HG03439 (cell line): ENCODE results near the gene RGPD3.
"Not testable (repeated sequence)": the region's sequence is repeated elsewhere in the genome, so short reads cannot be mapped to it uniquely, and the experiment has no call there.

Source experiments
- ATAC-seq: cut with Tn5 transposase; IDR thresholded peaks from one replicate; pipeline ENCODE4 v1.9.1; 2021; ENCODE audit warnings: mild to moderate bottlenecking, moderate library complexity; ENCODE audit not compliant: unreplicated experiment

RGPD3 gene

GRCh38 chr2:106468107-106468506 is at the start of gene RGPD3:
Gene RGPD3, minus strand, starts transcription at chr2:106468413. Its CDS starts 125 bp downstream, at chr2:106468288.
- not testable (repeated sequence) for ATAC-seq

GRCh38 chr2:106517329-106517728 is 49.1 kb upstream of the RGPD3 start:
- no peak for ATAC-seq

- no peak for ATAC-seq
These were observed 48.7 kb upstream of the RGPD3 start for GRCh38 chr2:106516864-106517263.

- no peak for ATAC-seq
These were observed 48.2 kb upstream of the RGPD3 start for GRCh38 chr2:106516436-106516835.

- ATAC-seq, result not testable (repeated sequence)
These were observed 46.6 kb upstream of the RGPD3 start for GRCh38 chr2:106514827-106515226.

GRCh38 chr2:106513391-106513790 is 45.2 kb upstream of the RGPD3 start:
- ATAC-seq, result not testable (repeated sequence)

GRCh38 chr2:106511934-106512333 is 43.7 kb upstream of the RGPD3 start:
- ATAC-seq, result not testable (repeated sequence)

- not testable (repeated sequence) for ATAC-seq
These were observed 43.3 kb upstream of the RGPD3 start for GRCh38 chr2:106511476-106511901.

- ATAC-seq, result not testable (repeated sequence)
These were observed 42.6 kb upstream of the RGPD3 start for GRCh38 chr2:106510791-106511190.

- not testable (repeated sequence) for ATAC-seq
These were observed 41.2 kb upstream of the RGPD3 start for GRCh38 chr2:106509374-106509770.

- not testable (repeated sequence) for ATAC-seq
These were observed 40.6 kb upstream of the RGPD3 start for GRCh38 chr2:106508660-106509373.

GRCh38 chr2:106506002-106506687 is 37.9 kb upstream of the RGPD3 start:
- not testable (repeated sequence) for ATAC-seq

- not testable (repeated sequence) for ATAC-seq
These were observed 36.6 kb upstream of the RGPD3 start for GRCh38 chr2:106504787-106505186.

GRCh38 chr2:106504192-106504591 is 36.0 kb upstream of the RGPD3 start:
- ATAC-seq, result not testable (repeated sequence)

- ATAC-seq, result not testable (repeated sequence)
These were observed 34.1 kb upstream of the RGPD3 start for GRCh38 chr2:106502351-106502750.

GRCh38 chr2:106500350-106500749 is 32.1 kb upstream of the RGPD3 start:
- ATAC-seq, result not testable (repeated sequence)

GRCh38 chr2:106498549-106498948 is 30.3 kb upstream of the RGPD3 start:
- ATAC-seq, result not testable (repeated sequence)

- ATAC-seq, result not testable (repeated sequence)
These were observed 24.7 kb upstream of the RGPD3 start for GRCh38 chr2:106492913-106493312.

GRCh38 chr2:106492399-106492798 is 24.2 kb upstream of the RGPD3 start:
- not testable (repeated sequence) for ATAC-seq

GRCh38 chr2:106489701-106490100 is 21.5 kb upstream of the RGPD3 start:
- ATAC-seq, result not testable (repeated sequence)

- not testable (repeated sequence) for ATAC-seq
These were observed 19.4 kb upstream of the RGPD3 start for GRCh38 chr2:106487386-106488191.
